Tibial nerve (tissue), 4 donors: ENCODE results near the gene KRTAP5-5. TPM values are rescaled to one million over a fixed set of nuclear protein-coding genes. Genes with fewer than 3 reads are reported as not detected.

Experiments used
- DNase-seq, 2 donors: peaks; one replicate each; pipeline ENCODE4 v3.0.0-alpha.2; 2019; ENCODE audit warnings: low spot score in 2 of 2
- H3K27ac ChIP-seq, 4 donors: fragments of 200-600 bp; sonication (generic) in 3 of 4; one replicate each; pipeline ENCODE4 v1.5.1; 2017 to 2019; ENCODE audit warnings: mild to moderate bottlenecking in 1 of 4
- H3K27me3 ChIP-seq, 2 donors: fragments of 200-600 bp; sonication (generic) in 1 of 2; one replicate each; pipeline versions ENCODE4 v1.5.1 to v1.6.0; 2017 to 2019
- H3K36me3 ChIP-seq, 3 donors: fragments of 200-600 bp; sonication (generic); one replicate each; pipeline ENCODE4 v1.5.1; 2018 to 2019
- H3K4me1 ChIP-seq, 4 donors: fragments of 200-600 bp; sonication (generic) in 3 of 4; one replicate each; pipeline ENCODE4 v1.5.1; 2017 to 2019
- H3K4me3 ChIP-seq, 4 donors: fragments of 200-600 bp; sonication (generic) in 3 of 4; one replicate each; pipeline ENCODE4 v1.5.1; 2017 to 2019; ENCODE audit warnings: mild to moderate bottlenecking in 1 of 4, moderate library complexity in 1 of 4
- H3K9me3 ChIP-seq, 4 donors: fragments of 200-600 bp; sonication (generic) in 3 of 4; one replicate each; pipeline ENCODE4 v1.5.1; 2017 to 2019
- CTCF ChIP-seq, 5 experiments: fragments of 200-600 bp in 3 of 5; fragments of 450-650 bp in 2 of 5; sonication (generic) in 3 of 5; IDR thresholded peaks; one replicate each; pipeline ENCODE4 v1.5.1; 2016 to 2019; ENCODE audit warnings: antibody characterized with exemption in 5 of 5, mild to moderate bottlenecking in 3 of 5, moderate library complexity in 2 of 5
- EP300 ChIP-seq, 2 donors: sonication (generic); formaldehyde crosslinking; IDR thresholded peaks; one replicate each; pipeline ENCODE4 v1.6.1; 2017; ENCODE audit warnings: antibody characterized with exemption in 2 of 2, mild to moderate bottlenecking in 1 of 2
- POLR2A ChIP-seq, 2 donors: fragments of 450-650 bp; IDR thresholded peaks; one replicate each; pipeline ENCODE4 v1.6.1; 2017; ENCODE audit warnings: antibody characterized with exemption in 2 of 2, mild to moderate bottlenecking in 2 of 2, moderate library complexity in 2 of 2
- WGBS, 2 donors: methylation state at CpG; one replicate each; pipeline ENCODE4 v1.1.5; 2018; 5-methylcytosine and 5-hydroxymethylcytosine counted together
- total RNA-seq, 4 donors: library from RNA; depleted of rRNA; stranded (reverse); fragments of >200 nt; gene quantifications; one replicate each; pipeline ENCODE4 v1.1.0, GENCODE V29; 2016

Gene KRTAP5-5
- total RNA-seq, 4 donors from 2014 or later, result not detected

- Histone ChIP-seq H3K36me3 (no peaks in the 10 kb centered on the region), H3K4me1 (peaks cover 0 to 9% (median 0%) of the 10 kb centered on the region in 4 donors), H3K9me3 (no peaks in the 10 kb centered on the region), H3K27me3 (peaks cover 0 to 5% of the 10 kb centered on the region in 2 donors), H3K27ac (no peak overlapping the region), H3K4me3 (no peak overlapping the region)
- no peak for TF ChIP-seq EP300 (IDR thresholded peaks at IDR 0.05)
- TF ChIP-seq POLR2A (IDR thresholded peaks at IDR 0.05), result no peak
- no peak for TF ChIP-seq CTCF (IDR thresholded peaks at IDR 0.05)
- 85 to 87% methylated on average over 14 to 15 of the region's 15 CpGs for WGBS, 2 donors
- no peak for DNase-seq
Measured at GRCh38 chr11:1650034-1650917, 20.7 kb downstream of the KRTAP5-5 start.

- Histone ChIP-seq H3K4me1 (peaks cover 0 to 9% (median 0%) of the 10 kb centered on the region in 4 donors), H3K27me3 (peaks cover 0 to 11% of the 10 kb centered on the region in 2 donors), H3K27ac (no peak overlapping the region), H3K9me3 (no peaks in the 10 kb centered on the region), H3K4me3 (no peak overlapping the region), H3K36me3 (no peaks in the 10 kb centered on the region)
- no peak for TF ChIP-seq POLR2A (IDR thresholded peaks at IDR 0.05)
- no peak for TF ChIP-seq EP300 (IDR thresholded peaks at IDR 0.05)
- TF ChIP-seq CTCF (IDR thresholded peaks at IDR 0.05), result no peak
- WGBS, 2 donors, result 71 to 82% methylated on average over 5 of the region's 5 CpGs
- DNase-seq, result no peak
Measured at GRCh38 chr11:1650918-1651262, 21.3 kb downstream of the KRTAP5-5 start.

GRCh38 chr11:1651411-1651980 lies 21.9 kb downstream of the KRTAP5-5 start:
- Histone ChIP-seq H3K36me3 (no peaks in the 10 kb centered on the region), H3K4me3 (no peak overlapping the region), H3K27ac (no peak overlapping the region), H3K4me1 (peaks cover 0 to 9% (median 0%) of the 10 kb centered on the region in 4 donors), H3K9me3 (no peaks in the 10 kb centered on the region), H3K27me3 (peaks cover 0 to 11% of the 10 kb centered on the region in 2 donors)
- DNase-seq, result no peak
- 86% methylated on average over 7 of the region's 7 CpGs for WGBS, 2 donors
- TF ChIP-seq EP300 (IDR thresholded peaks at IDR 0.05) (no peak), CTCF (IDR thresholded peaks at IDR 0.05) (no peak), POLR2A (IDR thresholded peaks at IDR 0.05) (no peak)

GRCh38 chr11:1652026-1652425 lies 22.5 kb downstream of the KRTAP5-5 start:
- no peaks in the 10 kb centered on the region for H3K9me3 ChIP-seq
- DNase-seq, result no peak
- TF ChIP-seq CTCF (IDR thresholded peaks at IDR 0.05) (no peak), POLR2A (IDR thresholded peaks at IDR 0.05) (no peak), EP300 (IDR thresholded peaks at IDR 0.05) (no peak)
- H3K36me3 ChIP-seq, result no peaks in the 10 kb centered on the region
- no peak overlapping the region for H3K4me3 ChIP-seq
- WGBS, 2 donors, result 78 to 79% methylated on average over 19 of the region's 19 CpGs
- H3K27ac ChIP-seq, result no peak overlapping the region
- peaks cover 0 to 11% of the 10 kb centered on the region in 2 donors for H3K27me3 ChIP-seq
- peaks cover 0 to 9% (median 0%) of the 10 kb centered on the region in 4 donors for H3K4me1 ChIP-seq

GRCh38 chr11:1652442-1652770 lies 22.8 kb downstream of the KRTAP5-5 start:
- H3K27ac ChIP-seq, result no peak overlapping the region
- H3K9me3 ChIP-seq, result no peaks in the 10 kb centered on the region
- H3K4me3 ChIP-seq, result no peak overlapping the region
- peaks cover 0 to 9% (median 0%) of the 10 kb centered on the region in 4 donors for H3K4me1 ChIP-seq
- H3K27me3 ChIP-seq, result peaks cover 0 to 11% of the 10 kb centered on the region in 2 donors
- no peak for DNase-seq
- no peaks in the 10 kb centered on the region for H3K36me3 ChIP-seq
- 54 to 55% methylated on average over 20 of the region's 20 CpGs for WGBS, 2 donors
- TF ChIP-seq POLR2A (IDR thresholded peaks at IDR 0.05) (no peak), CTCF (IDR thresholded peaks at IDR 0.05) (no peak)
